Testis (tissue), 3 donors: ENCODE measurements around the gene PNPLA2. TPM values are rescaled to one million over a fixed set of nuclear protein-coding genes. Genes with fewer than 3 reads are reported as not detected.

Experiments used
- DNase-seq: peaks from one replicate; pipeline ENCODE4 v3.0.0-alpha.2; 2019
- H3K27ac ChIP-seq, 2 donors: fragments of 200-600 bp; sonication (generic); one replicate each; pipeline ENCODE4 v1.5.1; 2019
- H3K27me3 ChIP-seq: fragments of 200-600 bp; sonication (generic); one replicate; pipeline ENCODE4 v1.5.1; 2019
- H3K36me3 ChIP-seq: fragments of 200-600 bp; sonication (generic); one replicate; pipeline ENCODE4 v1.5.1; 2017; ENCODE audit warnings: low read depth; ENCODE audit errors: missing control alignments
- H3K4me1 ChIP-seq: fragments of 200-600 bp; sonication (generic); one replicate; pipeline ENCODE4 v1.5.1; 2019
- H3K4me3 ChIP-seq, 2 donors: fragments of 200-600 bp; sonication (generic); one replicate each; pipeline ENCODE4 v1.5.1; 2017 to 2019
- H3K9me3 ChIP-seq: fragments of 200-600 bp; sonication (generic); one replicate; pipeline ENCODE4 v1.5.1; 2017
- POLR2A ChIP-seq: fragments of 450-650 bp; IDR thresholded peaks from one replicate; pipeline ENCODE4 v1.6.1; 2017; ENCODE audit warnings: antibody characterized with exemption, mild to moderate bottlenecking, moderate library complexity
- WGBS, 2 donors: methylation state at CpG; one replicate each; pipeline ENCODE4 v1.1.5; 2018; 5-methylcytosine and 5-hydroxymethylcytosine counted together
- intact Hi-C: fragments of 100-400 bp; cut with DNase I; formaldehyde crosslinking; loops from one replicate; pipeline ENCODE4 v1.15.1; 2023; ENCODE audit warnings: low total_unique reads
- polyA plus RNA-seq: library from polyadenylated mRNA; stranded (reverse); fragments of 350-450 nt; fragmentation: Illumina TruSeq; extraction: RNeasy Lipid Tissue Mini Kit (QIAGEN cat#74804); gene quantifications from one replicate; pipeline ENCODE4 v1.2.3, GENCODE V29; 2014; ENCODE audit warnings: low read depth, low replicate concordance; ENCODE audit not compliant: insufficient read depth
- total RNA-seq, 2 donors: library from RNA; depleted of rRNA; stranded (reverse); fragments of >200 nt; gene quantifications; one replicate each; pipeline ENCODE4 v1.2.3, GENCODE V29; 2016
- TF ChIP-seq, protein P1 (sequence below), 3 experiments: fragments of 450-650 bp in 2 of 3; fragments of 200-600 bp in 1 of 3; sonication (generic) in 1 of 3; IDR thresholded peaks; one replicate each; pipeline ENCODE4 v1.5.1; 2016 to 2019; ENCODE audit warnings: antibody characterized with exemption in 3 of 3, mild to moderate bottlenecking in 2 of 3, moderate library complexity in 1 of 3

Gene PNPLA2
- total and polyA plus RNA-seq, 3 donors from 2014 or later, result 86.7 to 108 (median 96.7) TPM

DNA sequence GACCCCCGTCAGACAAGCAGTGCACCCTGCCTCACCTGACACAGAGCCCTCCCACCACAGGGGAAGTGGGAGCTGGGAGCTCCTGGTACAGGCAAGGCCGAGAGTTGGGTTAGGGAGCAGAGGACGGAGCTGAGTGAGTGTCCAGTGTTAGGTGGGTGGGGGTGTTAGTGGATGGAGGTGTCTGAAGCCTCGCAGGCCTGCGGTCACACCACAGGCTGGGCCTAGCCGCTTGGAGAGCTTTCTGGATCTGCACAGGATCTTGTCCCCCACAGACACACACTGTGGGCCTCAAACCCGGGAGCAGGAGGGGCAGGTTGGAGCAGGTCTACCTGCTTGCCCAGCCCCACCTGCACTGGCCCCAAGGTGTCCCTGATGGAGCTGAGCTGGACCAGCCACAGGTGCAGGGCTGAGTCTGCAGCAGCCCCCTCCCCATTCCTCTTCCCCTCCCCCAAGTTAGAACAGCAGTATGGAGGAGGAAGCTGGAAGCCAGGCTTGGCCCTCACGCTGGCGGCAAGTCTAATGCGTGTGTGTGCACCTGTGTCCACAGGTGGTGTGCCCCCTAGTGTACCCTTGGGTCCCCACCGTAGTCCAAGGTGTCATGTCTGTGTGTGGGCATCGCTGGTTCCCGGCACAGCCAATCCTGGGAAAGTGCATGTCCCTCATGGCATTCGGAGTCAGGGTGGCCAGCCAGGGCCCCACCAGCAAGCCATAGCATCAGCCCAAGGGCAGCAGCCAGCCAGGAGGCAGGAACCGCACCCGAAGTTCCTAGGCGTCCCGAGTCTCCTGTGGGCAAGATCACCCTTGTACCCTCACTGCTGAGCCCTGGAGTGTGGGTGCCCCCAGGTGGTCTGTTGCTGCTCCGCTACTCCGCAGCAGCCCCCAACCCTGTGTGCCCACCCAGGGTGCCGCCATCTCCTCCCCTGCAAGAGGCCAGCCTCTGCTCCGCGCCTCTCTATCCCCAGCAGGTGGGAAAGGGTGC is 39.4 kb upstream of the PNPLA2 start:
- H3K27ac ChIP-seq, result no peak overlapping the region
- WGBS, 2 donors, result 84 to 93% methylated on average over 12 to 23 of the region's 23 CpGs
- no peaks in the 10 kb centered on the region for H3K9me3 ChIP-seq
- no peak overlapping the region for H3K4me3 ChIP-seq
- intact Hi-C loops, result no loop called here
- H3K36me3 ChIP-seq, result no peaks in the 10 kb centered on the region
- TF ChIP-seq, protein P1, sequence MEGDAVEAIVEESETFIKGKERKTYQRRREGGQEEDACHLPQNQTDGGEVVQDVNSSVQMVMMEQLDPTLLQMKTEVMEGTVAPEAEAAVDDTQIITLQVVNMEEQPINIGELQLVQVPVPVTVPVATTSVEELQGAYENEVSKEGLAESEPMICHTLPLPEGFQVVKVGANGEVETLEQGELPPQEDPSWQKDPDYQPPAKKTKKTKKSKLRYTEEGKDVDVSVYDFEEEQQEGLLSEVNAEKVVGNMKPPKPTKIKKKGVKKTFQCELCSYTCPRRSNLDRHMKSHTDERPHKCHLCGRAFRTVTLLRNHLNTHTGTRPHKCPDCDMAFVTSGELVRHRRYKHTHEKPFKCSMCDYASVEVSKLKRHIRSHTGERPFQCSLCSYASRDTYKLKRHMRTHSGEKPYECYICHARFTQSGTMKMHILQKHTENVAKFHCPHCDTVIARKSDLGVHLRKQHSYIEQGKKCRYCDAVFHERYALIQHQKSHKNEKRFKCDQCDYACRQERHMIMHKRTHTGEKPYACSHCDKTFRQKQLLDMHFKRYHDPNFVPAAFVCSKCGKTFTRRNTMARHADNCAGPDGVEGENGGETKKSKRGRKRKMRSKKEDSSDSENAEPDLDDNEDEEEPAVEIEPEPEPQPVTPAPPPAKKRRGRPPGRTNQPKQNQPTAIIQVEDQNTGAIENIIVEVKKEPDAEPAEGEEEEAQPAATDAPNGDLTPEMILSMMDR (IDR thresholded peaks at IDR 0.05), result no peak
- TF ChIP-seq POLR2A, result no peak
- no peak for DNase-seq
- H3K27me3 ChIP-seq, result no peaks in the 10 kb centered on the region
- H3K4me1 ChIP-seq, result peaks cover 23% of the 10 kb centered on the region

DNA sequence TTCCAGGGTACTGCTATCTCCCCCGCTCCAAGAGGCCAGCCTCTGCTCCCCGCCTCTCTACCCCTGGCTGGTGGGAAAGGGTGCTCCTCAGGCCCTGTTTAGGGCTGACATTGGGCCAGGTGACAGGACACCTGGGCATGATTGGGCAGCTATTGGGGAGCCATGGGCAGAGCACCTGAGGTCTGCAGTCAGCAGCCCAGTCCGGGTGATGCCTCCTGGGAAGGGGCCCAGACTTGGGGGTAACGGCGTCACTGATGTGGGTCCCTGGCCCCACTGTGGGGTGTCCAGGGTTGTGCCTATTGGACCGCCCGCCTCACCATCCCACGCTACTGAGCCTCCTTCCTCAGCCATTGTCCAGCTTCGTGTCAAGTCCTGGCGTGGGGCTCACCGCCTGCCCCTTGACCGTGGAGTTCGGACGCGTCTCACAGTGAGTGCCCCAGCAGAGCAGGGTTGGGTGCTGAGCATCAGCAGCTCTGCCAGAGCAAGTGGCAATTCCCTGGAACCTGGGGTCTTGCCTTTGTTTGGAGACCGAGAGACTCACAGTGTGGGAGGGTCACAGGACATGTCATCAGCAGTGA is 38.7 kb upstream of the PNPLA2 start:
- intact Hi-C loops, result no loop called here
- TF ChIP-seq, protein P1 (IDR thresholded peaks at IDR 0.05), result no peak
- TF ChIP-seq POLR2A, result no peak
- Histone ChIP-seq H3K9me3 (no peaks in the 10 kb centered on the region), H3K4me1 (peaks cover 21% of the 10 kb centered on the region), H3K27me3 (no peaks in the 10 kb centered on the region), H3K36me3 (no peaks in the 10 kb centered on the region), H3K27ac (no peak overlapping the region), H3K4me3 (no peak overlapping the region)
- DNase-seq, result no peak
- whole genome bisulfite sequencing, 2 donors, result 91 to 95% methylated on average over 11 to 16 of the region's 16 CpGs

DNA sequence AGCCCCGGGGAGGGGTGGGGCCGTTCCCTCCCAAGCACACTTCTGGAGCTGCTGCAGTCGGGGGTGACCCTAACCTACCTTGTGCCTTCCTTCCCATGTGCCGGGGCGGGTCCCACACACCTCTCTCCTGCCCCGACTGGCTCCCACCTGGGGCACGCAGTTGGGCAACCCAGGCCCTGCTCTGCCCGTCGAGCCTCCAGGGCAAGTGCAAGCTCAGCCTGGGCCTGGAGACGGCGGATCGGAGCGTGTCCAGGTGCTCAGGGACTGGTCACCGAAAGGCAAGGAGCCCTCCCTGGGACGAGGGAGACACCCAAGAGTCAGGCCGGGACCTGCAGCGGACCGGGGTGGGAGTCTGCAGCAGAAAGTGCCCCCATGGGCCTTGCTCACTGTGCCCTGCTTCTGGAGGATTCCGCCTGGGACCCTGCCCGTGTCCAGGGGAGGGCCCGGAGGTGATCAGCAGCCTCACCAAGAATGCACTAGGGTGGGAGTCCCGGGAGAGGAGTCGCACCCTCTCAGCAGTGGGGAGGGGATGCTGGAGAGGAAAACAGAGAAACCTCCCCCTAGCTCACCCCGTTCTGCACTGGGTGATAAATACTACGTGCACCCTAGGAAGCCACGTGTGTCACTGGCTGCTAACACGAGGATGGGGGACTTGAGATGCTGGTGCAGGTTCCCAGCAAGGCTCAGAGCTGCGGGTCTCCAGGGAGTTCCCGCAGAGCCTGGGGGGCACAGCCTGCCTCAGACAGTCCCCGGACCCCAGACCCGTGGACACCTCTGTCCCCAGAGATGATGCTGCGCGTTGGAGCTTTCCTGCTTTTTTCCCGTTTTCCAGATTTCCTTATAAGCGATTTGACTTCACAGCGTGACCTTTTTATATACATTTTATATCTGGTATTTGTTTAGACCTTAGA is 36.2 kb upstream of the PNPLA2 start:
- Histone ChIP-seq H3K9me3 (no peaks in the 10 kb centered on the region), H3K36me3 (no peaks in the 10 kb centered on the region), H3K4me3 (no peak overlapping the region), H3K27me3 (no peaks in the 10 kb centered on the region), H3K4me1 (peaks cover 8% of the 10 kb centered on the region), H3K27ac (no peak overlapping the region)
- WGBS, 2 donors, result 68 to 92% methylated on average over 16 to 31 of the region's 36 CpGs
- intact Hi-C loops, result no loop called here
- no peak for DNase-seq
- TF ChIP-seq, protein P1 (IDR thresholded peaks at IDR 0.05), result no peak
- TF ChIP-seq POLR2A, result no peak

DNA sequence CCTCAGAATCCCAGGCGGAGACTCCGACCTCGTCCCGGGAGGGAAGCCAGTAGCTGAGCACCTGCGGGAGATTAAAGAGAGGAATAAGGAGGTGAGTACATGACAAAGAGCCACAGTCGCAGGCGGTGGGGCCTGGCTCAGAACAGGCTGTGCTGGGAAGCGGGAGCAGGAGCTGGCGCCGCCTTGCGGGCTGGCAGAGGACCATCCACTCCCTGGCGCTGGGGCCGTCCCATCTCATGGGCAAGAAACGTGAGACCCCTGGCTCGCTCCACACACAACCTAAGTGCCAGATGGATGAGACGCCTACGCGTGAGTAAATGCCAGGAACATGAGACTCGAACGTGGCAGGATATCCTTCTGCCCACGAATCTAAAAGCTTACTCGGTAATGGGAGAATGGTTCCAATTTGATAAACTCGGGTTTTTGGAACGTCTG is 35.1 kb upstream of the PNPLA2 start:
- intact Hi-C loops, result no loop called here
- TF ChIP-seq, protein P1 (IDR thresholded peaks at IDR 0.05), result peak; percentile 14 to 63 (median 31)
- no peak for TF ChIP-seq POLR2A
- H3K4me1 ChIP-seq, result peaks cover under 1% of the 10 kb centered on the region
- no peak overlapping the region for H3K4me3 ChIP-seq
- H3K27me3 ChIP-seq, result no peaks in the 10 kb centered on the region
- no peaks in the 10 kb centered on the region for H3K36me3 ChIP-seq
- no peaks in the 10 kb centered on the region for H3K9me3 ChIP-seq
- DNase-seq, result peak; percentile 55
- H3K27ac ChIP-seq, result no peak overlapping the region
- WGBS, 2 donors, result 46 to 52% methylated on average over 24 of the region's 24 CpGs
